Activated naive CD4-positive, alpha-beta T cell treated with anti-CD3 and anti-CD28 coated beads, Interleukin-2, amount 50 U/mL, for 24 hours (primary cell): ENCODE measurements around the gene PIN1.

ENCODE experiments used
- H3K27ac Mint-ChIP-seq: one replicate; pipeline ENCODE4 v1.8.0; 2021; ENCODE audit warnings: mild to moderate bottlenecking, mixed read lengths
- H3K27me3 Mint-ChIP-seq: one replicate; pipeline ENCODE4 v1.8.0; 2021; ENCODE audit warnings: mixed read lengths
- H3K36me3 Mint-ChIP-seq: one replicate; pipeline ENCODE4 v1.8.0; 2021; ENCODE audit warnings: mixed read lengths
- H3K4me1 Mint-ChIP-seq: one replicate; pipeline ENCODE4 v1.8.0; 2021; ENCODE audit warnings: mixed read lengths
- H3K4me3 Mint-ChIP-seq: one replicate; pipeline ENCODE4 v1.8.0; 2021; ENCODE audit warnings: mild to moderate bottlenecking, mixed read lengths
- H3K9me3 Mint-ChIP-seq: one replicate; pipeline ENCODE4 v1.8.0; 2021; ENCODE audit warnings: mixed read lengths

Gene PIN1

GRCh38 chr19:9883764-9884163 is 48.6 kb downstream of the PIN1 start:
- no peaks in the 10 kb centered on the region for H3K36me3 Mint-ChIP-seq
- H3K4me1 Mint-ChIP-seq: no peaks in the 10 kb centered on the region
- no peaks in the 10 kb centered on the region for H3K27me3 Mint-ChIP-seq
- H3K27ac Mint-ChIP-seq: no peak overlapping the region
- H3K4me3 Mint-ChIP-seq: no peak overlapping the region
- H3K9me3 Mint-ChIP-seq: no peaks in the 10 kb centered on the region

GRCh38 chr19:9885077-9885552 is 50.0 kb downstream of the PIN1 start:
- H3K27ac Mint-ChIP-seq: no peak overlapping the region

GRCh38 chr19:9891609-9892373 is 56.7 kb downstream of the PIN1 start:
- Mint-ChIP-seq H3K27me3 (no peaks in the 10 kb centered on the region), H3K36me3 (no peaks in the 10 kb centered on the region), H3K4me1 (no peaks in the 10 kb centered on the region), H3K4me3 (no peak overlapping the region), H3K9me3 (no peaks in the 10 kb centered on the region), H3K27ac (no peak overlapping the region)

More at GRCh38 chr19:9885077-9885552, 50.0 kb downstream of the PIN1 start:
- Mint-ChIP-seq H3K4me1 (no peaks in the 10 kb centered on the region), H3K36me3 (no peaks in the 10 kb centered on the region), H3K9me3 (no peaks in the 10 kb centered on the region), H3K27me3 (no peaks in the 10 kb centered on the region), H3K4me3 (no peak overlapping the region)
